HuH-7.5 (cell line): ENCODE measurements around the gene DCDC1.
"Not testable (repeated sequence)": the region's sequence is repeated elsewhere in the genome, so short reads cannot be mapped to it uniquely, and the experiment has no call there.

ENCODE experiments used
- DNase-seq: peaks from one replicate; pipeline ENCODE4 v3.0.0; 2011; ENCODE audit warnings: low spot score

The DCDC1 gene

DNA sequence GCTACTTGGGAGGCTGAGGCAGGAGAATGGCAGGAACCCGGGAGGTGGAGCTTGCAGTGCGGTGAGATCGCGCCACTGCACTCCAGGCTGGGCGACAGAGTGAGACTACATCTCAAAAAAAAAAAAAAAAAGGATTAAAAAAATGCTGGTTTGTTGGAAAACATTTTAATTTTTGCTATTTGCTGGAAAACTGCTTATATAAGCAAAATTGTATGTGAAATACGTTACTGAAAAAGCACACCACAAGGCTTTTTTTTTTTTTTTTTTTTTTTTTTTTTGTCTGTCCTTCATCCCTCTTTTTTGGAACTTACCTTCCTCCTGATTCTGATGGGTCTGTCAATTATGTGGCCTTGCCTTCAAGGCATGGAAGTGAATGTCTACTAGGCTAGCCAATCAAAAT is 40.8 kb downstream of the DCDC1 start:
- no peak for DNase-seq

DNA sequence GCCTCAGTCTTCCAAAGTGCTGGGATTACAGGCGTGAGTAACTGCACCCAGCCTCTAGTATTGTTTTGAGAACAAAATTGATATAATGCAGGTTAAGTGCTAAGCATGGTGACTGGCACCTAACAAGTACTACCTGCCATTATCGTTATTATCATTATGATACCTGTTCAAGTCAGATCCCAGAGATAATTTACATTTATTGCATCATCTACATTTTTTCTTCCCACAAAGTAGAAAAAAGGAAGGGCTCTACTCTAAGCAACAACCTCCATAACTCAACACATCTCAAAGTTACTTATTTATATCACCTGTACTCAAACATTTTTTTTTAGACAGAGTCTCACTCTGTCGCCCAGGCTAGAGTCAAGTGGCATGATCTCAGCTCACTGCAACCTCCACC is 42.1 kb downstream of the DCDC1 start:
- no peak for DNase-seq

DNA sequence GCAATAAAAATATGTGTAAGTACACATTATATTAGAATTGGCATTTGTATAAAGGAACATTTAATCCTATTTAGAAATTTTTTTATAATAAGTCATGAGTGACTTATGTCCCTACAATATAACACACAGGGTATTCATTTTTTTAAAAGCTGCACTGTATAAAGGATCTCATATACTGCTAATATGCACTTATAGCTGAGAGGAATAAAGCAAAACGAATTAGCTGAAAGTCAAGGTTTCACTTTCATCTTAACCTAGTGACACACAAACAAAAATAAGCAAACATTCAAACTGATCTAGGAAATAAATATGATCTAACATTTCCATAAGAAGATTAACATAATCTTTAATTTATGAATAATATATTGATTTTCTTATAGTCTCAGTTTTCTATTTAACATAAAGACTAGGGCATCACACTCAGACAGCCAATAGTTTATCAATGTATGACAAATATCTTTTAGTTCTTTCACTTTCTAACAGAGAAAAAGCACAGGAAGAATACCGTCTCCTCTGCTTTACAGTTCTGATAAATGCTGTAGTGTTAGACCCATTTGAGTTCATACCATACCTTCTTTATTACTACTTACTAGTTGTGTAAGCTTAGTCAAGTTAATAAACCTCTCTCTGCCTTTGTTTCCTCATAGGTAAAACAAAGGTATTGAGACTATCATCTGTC is 42.9 kb downstream of the DCDC1 start:
- DNase-seq = no peak

DNA sequence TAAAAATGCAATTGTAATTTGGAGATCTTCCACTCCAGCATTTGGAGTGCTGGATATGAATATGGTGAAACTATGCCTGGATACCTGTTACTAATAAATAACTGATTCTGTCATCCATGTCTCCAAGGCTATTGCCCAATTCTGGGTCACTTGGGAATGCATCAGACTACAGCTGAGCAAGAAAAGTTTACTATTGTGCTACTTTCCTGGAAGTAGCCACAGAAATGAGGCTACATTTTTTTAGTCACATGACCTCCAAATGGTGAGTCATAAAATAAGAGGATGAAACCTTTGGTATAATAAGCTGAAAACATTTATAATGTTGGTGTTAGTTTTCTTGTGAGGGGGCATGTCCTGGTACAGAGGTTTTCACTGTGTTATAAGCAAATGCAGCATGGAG is 44.4 kb downstream of the DCDC1 start:
- DNase-seq = no peak

DNA sequence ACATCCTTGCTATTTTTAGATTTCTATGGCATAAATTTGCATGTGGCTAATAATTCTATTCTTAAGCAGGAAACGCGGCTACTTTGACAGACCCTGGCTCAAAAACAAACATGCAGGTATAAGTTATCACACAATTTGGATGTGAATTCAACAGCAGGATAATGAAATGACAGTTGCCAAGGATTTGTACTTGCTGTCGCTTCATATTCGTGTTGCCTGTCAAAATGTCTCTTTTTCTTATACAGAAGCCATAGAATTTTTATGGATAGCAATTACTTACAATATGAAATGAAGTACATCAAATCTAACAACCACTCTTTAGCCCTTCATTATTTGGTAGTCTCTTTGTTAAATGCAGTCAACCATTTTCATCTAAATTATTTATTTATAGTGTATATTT is 46.4 kb downstream of the DCDC1 start:
- DNase-seq = no peak

DNA sequence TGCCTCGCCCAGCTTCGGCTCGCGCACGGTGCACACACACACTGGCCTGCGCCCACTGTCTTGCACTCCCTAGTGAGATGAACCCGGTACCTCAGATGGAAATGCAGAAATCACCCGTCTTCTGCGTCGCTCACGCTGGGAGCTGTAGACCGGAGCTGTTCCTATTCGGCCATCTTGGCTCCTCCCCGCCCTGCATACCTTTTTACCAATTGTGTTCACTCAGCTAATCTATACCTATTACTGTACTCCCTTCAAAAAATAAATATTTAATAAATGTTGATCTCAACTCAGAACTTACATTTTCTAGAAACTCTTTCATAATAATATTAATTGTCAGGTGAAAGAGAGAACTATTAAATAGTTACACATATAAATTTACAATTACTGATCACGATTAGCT is 48.0 kb downstream of the DCDC1 start:
- not testable (repeated sequence) for DNase-seq

DNA sequence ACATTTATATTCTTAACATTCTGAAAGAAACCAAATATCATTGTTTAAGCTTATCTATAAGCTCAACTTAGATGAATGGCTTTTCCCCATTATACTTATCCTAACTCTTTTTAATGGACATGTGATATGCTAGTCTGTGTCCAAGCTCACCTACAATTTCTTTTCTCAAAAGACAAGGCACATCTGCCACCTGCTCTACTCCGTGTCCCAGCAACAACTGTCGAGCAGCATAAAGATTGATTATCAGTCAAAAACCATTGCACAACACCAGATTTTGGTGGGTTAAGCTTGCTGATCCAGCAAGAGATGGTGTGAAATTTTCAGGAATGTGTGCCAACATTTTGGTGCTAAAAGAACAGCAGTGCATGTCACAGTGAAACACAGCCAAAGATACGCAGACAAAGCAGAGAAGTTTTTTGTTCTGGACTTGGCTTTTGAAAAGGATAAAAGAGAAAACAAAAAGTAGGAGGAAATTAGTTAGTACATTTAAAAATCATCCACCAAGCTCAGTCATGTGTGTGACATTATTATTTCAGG is 65.8 kb downstream of the DCDC1 start:
- no peak for DNase-seq

DNA sequence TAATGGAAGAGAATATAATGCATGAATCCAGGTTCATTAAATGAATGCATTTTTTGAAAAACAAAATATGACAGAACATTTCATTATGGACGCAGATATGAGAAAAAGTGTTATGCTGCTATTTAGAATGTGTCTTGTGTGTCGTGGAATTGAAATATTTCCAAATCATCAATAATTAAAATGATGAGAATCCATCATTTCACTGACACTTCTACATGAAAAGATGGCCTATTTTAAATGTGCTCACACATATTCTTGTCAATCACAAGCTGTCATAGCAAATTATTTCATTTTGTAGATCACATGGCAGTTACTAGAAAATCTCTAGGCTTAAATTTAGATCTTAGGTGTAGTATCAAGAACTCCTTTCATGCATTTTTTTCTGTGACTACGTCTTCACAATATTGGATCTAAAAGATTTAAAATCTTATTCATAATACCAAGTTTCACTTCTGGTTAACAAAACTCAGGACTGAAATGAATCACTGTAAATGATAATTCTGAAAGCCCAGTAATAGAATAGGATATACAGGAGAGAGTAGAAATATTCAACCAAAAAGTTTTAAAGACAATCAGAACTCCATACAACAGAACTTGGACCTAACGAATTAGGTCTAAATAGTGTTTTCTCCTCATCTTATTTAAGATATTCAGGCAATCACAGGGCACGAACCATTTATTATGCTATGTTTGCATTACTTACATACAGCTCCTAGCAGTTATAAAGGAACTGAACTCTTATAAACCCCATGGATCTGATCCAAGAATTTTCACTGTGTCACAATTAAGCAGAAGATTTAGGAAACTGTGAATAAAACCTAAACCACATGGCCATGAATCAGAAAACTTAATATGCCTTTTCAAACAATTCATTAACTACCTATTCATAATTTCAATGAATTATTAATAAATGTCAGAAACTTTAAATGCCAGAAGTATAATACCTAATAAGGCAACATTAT is 67.7 kb downstream of the DCDC1 start:
- no peak for DNase-seq

DNA sequence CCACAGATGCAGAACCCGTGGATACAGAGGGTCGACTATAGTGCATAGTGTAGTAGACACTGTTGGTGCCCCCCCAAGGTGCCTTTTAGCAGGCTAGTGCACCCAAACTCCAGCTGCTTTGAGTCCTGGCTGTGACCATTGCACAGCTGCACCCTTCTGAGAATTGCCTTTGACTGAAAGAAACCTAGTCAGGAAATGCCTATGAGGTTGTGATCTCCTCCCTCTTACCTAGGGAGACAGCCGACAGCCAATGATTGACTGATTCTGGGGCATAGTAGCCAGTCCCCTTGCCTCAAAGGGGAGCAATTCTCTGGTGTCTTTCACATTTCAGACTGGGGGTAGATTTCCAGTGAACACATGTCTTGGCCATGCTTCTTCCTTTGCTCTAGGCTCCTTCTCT is 74.2 kb downstream of the DCDC1 start:
- DNase-seq = no peak

DNA sequence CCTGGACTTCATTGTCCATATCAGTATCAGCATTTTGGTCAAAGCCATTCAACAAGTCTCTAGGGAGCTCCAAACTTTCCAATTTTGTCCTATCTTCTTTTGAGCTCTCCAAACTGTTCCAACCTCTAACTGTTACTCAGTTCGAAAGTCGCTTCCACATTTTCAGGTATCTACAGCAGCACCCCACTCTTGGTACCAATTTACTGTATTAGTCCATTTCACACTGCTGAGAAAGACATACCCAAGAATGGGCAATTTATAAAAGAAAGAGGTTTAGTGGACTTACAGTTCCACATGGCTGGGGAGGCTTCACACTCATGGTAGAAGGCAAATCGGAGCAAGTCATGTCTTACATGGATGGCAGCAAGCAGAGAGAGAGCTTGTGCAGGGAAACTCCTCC is 96.0 kb downstream of the DCDC1 start:
- not testable (repeated sequence) for DNase-seq

DNA sequence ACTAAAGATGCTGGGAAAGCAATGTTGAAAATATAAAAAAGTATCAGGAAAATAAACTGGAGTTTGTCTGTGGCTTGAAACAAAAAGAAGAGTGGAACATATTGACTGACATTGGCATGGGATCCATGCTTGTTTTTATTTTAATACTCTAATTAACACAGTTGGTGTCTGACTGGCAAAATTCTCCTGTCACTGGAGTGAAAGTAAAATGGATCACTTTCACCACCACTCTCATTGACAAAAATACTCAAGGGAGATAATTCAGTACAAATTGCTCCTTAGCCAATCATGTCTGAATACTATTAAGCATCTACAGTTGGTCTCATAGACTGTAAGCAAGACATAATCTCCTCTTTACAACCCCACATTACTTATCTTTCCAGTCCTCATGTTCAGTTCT is 101.8 kb downstream of the DCDC1 start:
- no peak for DNase-seq

DNA sequence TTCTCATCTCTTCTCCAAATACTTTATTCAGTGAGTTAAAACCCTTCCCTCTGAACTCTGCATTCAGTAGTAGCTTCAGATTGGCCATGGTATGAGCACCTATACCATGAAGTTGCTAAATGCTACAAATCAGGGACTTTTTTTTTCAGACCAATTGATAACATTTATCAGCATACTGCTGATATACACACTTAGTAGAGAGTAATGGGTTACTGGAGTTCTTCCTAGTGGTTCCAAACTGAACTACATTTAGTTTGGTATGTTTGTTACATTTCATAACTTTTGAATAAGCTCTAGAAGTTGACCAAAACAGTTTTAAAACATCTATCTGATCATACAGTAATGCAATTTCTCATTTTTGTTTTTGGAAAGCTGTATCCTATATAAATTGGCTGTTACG is 104.7 kb downstream of the DCDC1 start:
- DNase-seq = no peak

DNA sequence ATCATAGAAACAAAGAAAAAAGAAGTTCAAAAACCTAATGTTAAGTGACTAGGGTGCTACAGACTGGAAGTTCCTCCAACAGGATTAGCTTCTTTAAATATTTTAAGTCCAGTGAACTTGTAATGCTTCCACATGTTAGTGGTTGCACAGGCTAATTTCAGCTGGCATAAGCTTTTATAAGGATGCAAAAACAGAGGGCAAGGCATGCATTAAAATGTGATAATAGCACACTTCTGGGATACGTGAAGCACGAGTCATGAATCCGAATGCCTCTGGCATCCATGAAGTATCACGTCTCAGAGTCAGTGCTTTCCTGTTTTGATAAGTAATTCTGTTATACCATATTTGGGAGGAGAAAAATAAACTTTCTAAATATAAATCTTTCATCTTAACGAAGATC is 106.8 kb downstream of the DCDC1 start:
- DNase-seq = no peak

DNA sequence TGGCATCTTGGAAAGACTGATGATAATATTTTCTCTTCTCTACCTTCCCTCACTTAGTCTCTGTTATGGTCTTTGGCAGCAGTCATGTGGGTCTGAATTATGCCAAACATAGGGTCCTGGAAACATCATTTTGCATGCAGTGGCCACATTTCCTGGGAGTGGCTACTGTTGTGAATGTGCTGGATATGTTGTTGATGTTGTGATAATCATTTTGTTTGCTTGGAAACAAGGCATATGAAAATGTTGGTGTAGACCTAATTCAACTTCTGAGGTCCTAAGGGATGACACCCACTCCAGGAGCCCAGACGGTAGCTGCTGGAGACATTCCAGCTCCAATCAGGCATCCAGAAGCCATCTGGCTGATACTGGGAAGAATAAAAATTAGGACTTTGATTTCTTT is 109.7 kb downstream of the DCDC1 start:
- DNase-seq = no peak

DNA sequence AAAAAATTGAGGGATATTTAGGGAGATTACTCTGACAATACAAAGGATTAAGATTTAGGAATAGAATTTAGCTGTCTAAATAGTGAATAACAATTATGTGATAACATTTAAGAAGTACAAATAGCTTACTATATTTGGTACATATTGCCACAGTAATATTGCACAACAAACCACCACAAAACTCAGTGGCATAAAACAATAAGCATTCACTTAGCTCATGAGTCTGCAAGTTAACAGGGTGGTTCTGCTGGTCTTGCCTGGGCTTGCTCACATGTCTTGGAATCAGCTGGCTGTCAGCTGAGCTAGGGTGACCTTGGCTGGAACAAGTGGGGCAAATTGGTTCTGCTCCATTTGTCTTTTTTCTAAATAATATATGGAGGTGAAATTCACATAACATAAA is 115.1 kb downstream of the DCDC1 start:
- no peak for DNase-seq

DNA sequence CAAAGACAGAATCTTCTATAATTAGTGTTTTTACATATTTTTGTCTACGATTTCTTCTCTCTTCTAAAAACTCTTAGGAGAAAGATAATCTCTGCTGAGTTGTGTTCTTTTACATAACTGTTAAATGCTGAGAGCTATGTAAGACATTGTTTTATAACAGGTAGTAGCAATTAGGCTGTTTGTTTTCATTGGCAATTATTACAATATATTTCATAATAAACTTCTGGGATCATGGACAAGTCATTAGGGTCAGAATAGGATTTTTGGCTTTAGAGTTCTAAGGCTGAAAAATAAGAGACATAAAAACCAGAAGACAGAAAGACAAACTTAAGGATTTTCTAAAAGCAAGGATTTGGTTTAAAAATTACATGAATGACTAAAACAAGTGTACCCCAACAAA is 120.8 kb downstream of the DCDC1 start:
- DNase-seq = no peak

DNA sequence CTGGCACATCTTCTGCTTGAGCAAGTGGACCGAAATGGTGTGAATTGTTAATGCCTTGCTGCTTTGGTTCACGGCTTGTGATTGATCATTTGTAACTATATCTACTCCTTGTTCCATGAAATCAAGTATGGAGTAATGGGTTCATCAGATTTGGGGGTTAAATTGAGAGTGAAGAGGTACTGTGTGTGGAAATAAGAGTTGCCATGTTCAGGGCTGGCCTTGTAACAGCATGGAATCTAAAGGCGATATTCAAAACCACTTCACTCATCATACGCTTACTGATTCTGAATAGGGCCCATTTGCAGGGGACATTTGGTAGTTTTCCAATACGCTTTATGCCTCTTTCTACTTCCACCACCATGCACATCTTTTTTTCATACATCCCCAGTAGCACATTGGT is 122.2 kb downstream of the DCDC1 start:
- no peak for DNase-seq

DNA sequence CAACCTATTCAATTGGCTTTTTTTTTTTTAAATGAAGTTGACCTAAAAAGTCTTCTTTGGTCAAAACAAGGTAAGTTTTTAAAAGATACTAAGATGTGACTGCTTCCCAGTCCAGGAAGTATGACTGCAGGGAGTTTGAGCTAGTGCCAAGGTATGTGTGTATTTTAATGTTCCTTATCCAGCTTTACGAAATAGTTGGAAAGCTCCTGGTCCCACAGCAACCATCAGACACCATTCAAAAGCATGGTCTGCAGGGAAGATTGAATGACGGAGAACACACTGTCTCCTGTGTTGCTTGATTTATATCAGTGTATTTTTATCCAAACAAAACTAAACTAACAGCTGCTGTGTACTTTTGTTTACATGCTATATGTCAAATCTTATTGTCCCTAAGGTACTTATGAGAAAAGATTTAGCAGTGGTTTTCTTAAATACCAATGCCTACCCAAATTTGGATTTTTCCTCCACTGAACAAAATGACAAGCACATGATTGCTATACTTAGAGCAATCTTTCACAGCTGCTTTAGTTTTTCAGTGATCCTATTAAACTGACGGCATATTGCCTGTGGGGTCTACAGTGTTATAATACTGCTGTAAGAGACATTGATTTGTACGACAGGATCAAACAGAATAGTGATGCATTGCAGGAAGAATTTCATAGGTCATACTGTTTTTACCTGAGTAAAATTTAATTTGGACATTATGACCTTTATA is 122.9 kb downstream of the DCDC1 start:
- DNase-seq = no peak

DNA sequence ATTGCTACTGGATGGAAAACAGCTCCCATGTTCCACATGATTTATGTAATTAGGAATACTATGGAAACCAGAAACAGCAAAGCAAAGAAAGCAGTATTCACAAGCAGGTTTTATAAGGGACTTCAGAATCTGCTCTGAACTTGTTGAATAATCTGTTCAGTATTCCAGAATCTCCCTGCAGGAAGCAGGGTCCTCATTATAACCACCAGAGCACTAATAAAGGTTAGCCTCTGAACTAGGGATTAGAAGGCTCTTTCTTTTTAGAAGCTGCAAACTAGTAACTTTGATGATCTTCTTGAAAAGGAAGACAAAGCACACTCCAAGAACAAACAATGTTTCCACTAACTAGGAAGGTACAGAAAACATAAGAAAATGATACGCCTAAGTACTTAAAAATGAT is 125.8 kb downstream of the DCDC1 start:
- no peak for DNase-seq

DNA sequence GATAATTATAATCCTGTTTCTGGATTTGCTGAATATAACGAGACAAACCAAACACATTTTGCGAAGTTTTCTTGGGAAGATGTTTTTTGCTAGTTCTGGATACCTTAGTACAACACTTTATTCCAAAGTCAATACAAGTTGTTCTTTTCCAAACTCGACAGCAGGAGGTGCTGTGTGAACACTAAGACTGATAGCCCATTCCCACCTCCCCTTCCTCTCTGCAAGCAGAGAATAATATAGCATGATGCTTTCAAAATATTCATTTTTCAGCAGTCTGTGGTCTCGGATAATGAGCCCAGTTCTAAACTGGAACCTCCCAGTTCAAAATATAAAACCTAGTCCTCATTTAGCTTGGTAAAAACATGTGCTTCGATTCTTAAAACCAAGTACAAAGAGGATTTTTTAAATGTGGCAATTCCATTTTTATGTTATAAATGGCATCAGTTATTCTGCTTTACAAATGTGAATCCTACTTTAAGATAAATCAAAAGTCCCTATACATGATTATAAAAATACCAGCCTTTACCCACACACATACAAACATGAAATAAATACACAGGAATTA is 129.1 kb downstream of the DCDC1 start:
- no peak for DNase-seq

DNA sequence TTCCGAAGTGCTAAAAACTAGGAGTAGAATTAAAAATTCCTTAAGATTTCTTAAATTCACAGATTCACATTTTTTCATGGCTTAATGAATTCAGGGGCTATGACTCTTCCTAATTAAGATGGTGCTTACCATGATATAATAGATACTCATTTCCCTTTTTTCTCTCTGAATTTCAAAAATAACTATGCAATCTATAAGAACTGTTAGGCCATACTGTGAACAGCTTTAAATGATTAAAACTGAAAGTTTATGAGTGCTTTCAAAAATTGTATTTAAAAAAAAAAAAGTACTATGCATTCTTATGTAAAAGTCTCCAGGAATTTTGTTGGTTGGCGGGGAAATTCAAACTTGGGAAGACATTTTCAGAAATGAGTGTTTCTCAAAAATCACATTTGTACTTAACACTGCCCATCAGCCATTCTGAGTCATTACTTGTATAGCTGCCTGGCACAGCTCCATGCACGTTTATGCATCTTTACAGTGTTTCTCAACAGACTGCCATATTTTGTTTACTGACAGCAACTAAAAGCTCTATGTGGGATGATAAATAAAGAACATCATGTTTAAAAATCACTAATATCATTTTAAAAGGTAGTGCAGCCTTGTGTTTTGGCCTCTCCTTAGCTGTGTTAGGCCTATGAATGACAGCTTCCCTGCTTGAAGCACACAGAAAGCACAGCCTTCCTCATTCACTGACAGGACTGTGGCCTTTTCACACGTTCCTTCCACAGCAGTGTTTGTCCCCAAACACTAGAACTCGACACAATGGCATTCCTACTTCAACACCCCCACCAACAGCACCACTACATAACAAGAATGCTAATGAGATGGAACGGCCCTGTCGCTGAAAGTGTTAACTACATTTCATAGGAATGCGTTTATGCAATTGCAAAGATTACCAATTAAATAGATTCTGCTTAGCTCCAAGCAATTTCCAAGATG is 131.4 kb downstream of the DCDC1 start:
- DNase-seq = no peak
